CD4-positive, alpha-beta T cell (primary cell): ENCODE data around the gene ZMYM2. TPM values are rescaled to one million over a fixed set of nuclear protein-coding genes. Genes with fewer than 3 reads are reported as not detected.

Experiments used
- ATAC-seq: fragments of 200-7000 bp; cut with Tn5 transposase; one replicate; pipeline ENCODE4 v1.10.0; 2022; ENCODE audit warnings: mild to moderate bottlenecking; ENCODE audit not compliant: poor library complexity
- CTCF ChIA-PET: fragments of 350-600 bp; sonication (Branson Sonifier 250); formaldehyde crosslinking; loops from one replicate; lab custom pipeline; 2021; ENCODE audit warnings: antibody characterized with exemption, inconsistent platforms; lab: Charles Lee
- POLR2A ChIA-PET: fragments of 350-600 bp; sonication (Branson Sonifier 250); formaldehyde crosslinking; loops from one replicate; lab custom pipeline; 2021; ENCODE audit warnings: antibody characterized with exemption, inconsistent platforms; lab: Charles Lee
- DNase-seq, 14 experiments: peaks; one replicate each; pipeline ENCODE4 v3.0.0-alpha.2; 2013 to 2020; ENCODE audit warnings: mixed read lengths in 2 of 14
- H3K27ac ChIP-seq, 2 donors: one replicate each; pipeline versions ENCODE4 v1.5.1 to v1.7.0; 2013; ENCODE audit warnings: low read length in 2 of 2, low read depth in 1 of 2, mild to moderate bottlenecking in 1 of 2
- H3K27me3 ChIP-seq, 2 experiments: 1 replicate in 1 of 2; 2 replicates in 1 of 2; pipeline versions ENCODE4 v1.6.1 to v1.7.0; 2013; ENCODE audit warnings: low read length in 2 of 2, control low read depth in 1 of 2, mild to moderate bottlenecking in 1 of 2, moderate library complexity in 1 of 2; ENCODE audit not compliant: insufficient read depth in 2 of 2, control insufficient read depth in 1 of 2
- H3K36me3 ChIP-seq: one replicate; pipeline ENCODE4 v1.6.1; 2013; ENCODE audit warnings: low read length, control low read depth; ENCODE audit not compliant: insufficient read depth
- H3K4me1 ChIP-seq: one replicate; pipeline ENCODE4 v1.6.1; 2013; ENCODE audit warnings: low read length, control low read depth; ENCODE audit not compliant: insufficient read depth
- H3K4me3 ChIP-seq: one replicate; pipeline ENCODE4 v1.5.1; 2013; ENCODE audit warnings: mild to moderate bottlenecking, low read length, moderate library complexity
- H3K9me3 ChIP-seq, 2 experiments: 1 replicate in 1 of 2; 2 replicates in 1 of 2; pipeline versions ENCODE4 v1.6.1 to v1.7.0; 2013; ENCODE audit warnings: low read length in 2 of 2, mild to moderate bottlenecking in 2 of 2, control low read depth in 1 of 2, moderate library complexity in 1 of 2; ENCODE audit not compliant: control insufficient read depth in 1 of 2, insufficient read depth in 1 of 2
- H3K27ac Mint-ChIP-seq: one replicate; pipeline ENCODE4 v1.8.0; 2020; ENCODE audit warnings: mixed read lengths
- H3K27me3 Mint-ChIP-seq: one replicate; pipeline ENCODE4 v1.8.0; 2021; ENCODE audit warnings: mixed read lengths
- H3K36me3 Mint-ChIP-seq: one replicate; pipeline ENCODE4 v1.8.0; 2021; ENCODE audit warnings: low read depth, mixed read lengths
- H3K4me1 Mint-ChIP-seq: one replicate; pipeline ENCODE4 v1.8.0; 2021; ENCODE audit warnings: low read depth, mixed read lengths
- H3K4me3 Mint-ChIP-seq: one replicate; pipeline ENCODE4 v1.8.0; 2020; ENCODE audit warnings: mild to moderate bottlenecking, mixed read lengths
- H3K9me3 Mint-ChIP-seq: one replicate; pipeline ENCODE4 v1.8.0; 2020; ENCODE audit warnings: mixed read lengths
- intact Hi-C, 2 experiments: fragments of 100-400 bp; cut with DNase I in 1 of 2; cut with micrococcal nuclease in 1 of 2; formaldehyde crosslinking; loops; one replicate each; pipeline versions ENCODE4 v1.15.1 to v1.9.0; 2023 to 2025; cut with DNase I, micrococcal nuclease
- total RNA-seq, 174 experiments: library from RNA in 2 of 174; stranded (reverse) in 2 of 174; gene quantifications; one replicate each; pipeline ENCODE4 v1.2.3 and lab custom pipeline; 2021 to 2026
- TF ChIP-seq, protein P1 (sequence below): fragments of 200-600 bp; IDR thresholded peaks from one replicate; pipeline ENCODE4 v1.8.0; 2022; ENCODE audit warnings: antibody characterized with exemption, mild to moderate bottlenecking

ZMYM2 gene
- total RNA-seq, 2 experiments from 2014 or later, result 106 to 110 TPM

DNA sequence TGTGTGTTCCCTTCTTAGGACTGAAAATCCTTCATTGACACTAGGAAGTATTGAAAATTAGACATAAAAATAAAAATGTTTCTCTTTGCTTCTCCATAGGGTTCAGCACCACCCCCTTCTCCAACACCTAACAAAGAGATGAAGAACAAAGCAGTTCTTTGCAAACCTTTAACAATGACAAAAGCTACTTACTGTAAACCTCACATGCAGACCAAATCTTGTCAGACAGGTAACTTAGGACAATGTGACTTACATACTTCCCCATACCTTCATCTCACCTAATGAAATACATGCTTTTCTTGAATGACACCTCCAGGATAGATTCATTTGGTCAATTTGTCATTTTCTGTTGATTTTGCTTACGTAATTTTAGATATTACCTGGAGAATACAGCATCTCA lies 99.9 kb downstream of the ZMYM2 start:
- peaks cover 86% of the 10 kb centered on the region for H3K36me3 Mint-ChIP-seq
- ATAC-seq (no peak), DNase-seq (no peak)
- peaks cover 71% of the 10 kb centered on the region for H3K36me3 ChIP-seq
- no peaks in the 10 kb centered on the region for H3K27me3 Mint-ChIP-seq
- CTCF ChIA-PET, result no interaction called here
- no peak overlapping the region for H3K27ac ChIP-seq
- H3K27me3 ChIP-seq, result no peaks in the 10 kb centered on the region
- no peaks in the 10 kb centered on the region for H3K9me3 Mint-ChIP-seq
- no peaks in the 10 kb centered on the region for H3K9me3 ChIP-seq
- peaks cover 10% of the 10 kb centered on the region for H3K4me1 Mint-ChIP-seq
- TF ChIP-seq, protein P1, sequence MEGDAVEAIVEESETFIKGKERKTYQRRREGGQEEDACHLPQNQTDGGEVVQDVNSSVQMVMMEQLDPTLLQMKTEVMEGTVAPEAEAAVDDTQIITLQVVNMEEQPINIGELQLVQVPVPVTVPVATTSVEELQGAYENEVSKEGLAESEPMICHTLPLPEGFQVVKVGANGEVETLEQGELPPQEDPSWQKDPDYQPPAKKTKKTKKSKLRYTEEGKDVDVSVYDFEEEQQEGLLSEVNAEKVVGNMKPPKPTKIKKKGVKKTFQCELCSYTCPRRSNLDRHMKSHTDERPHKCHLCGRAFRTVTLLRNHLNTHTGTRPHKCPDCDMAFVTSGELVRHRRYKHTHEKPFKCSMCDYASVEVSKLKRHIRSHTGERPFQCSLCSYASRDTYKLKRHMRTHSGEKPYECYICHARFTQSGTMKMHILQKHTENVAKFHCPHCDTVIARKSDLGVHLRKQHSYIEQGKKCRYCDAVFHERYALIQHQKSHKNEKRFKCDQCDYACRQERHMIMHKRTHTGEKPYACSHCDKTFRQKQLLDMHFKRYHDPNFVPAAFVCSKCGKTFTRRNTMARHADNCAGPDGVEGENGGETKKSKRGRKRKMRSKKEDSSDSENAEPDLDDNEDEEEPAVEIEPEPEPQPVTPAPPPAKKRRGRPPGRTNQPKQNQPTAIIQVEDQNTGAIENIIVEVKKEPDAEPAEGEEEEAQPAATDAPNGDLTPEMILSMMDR, result no peak
- no peak overlapping the region for H3K4me3 Mint-ChIP-seq
- H3K27ac Mint-ChIP-seq, result peak overlapping the region; percentile 12
- H3K4me3 ChIP-seq, result no peak overlapping the region
- intact Hi-C loops, result loop anchor here in 1 of 2 experiments (1.0 kb wide), 1 partner anchor 105 kb away; no protein-coding TSS in a partner anchor
- POLR2A ChIA-PET, result no interaction called here
- H3K4me1 ChIP-seq, result no peaks in the 10 kb centered on the region

DNA sequence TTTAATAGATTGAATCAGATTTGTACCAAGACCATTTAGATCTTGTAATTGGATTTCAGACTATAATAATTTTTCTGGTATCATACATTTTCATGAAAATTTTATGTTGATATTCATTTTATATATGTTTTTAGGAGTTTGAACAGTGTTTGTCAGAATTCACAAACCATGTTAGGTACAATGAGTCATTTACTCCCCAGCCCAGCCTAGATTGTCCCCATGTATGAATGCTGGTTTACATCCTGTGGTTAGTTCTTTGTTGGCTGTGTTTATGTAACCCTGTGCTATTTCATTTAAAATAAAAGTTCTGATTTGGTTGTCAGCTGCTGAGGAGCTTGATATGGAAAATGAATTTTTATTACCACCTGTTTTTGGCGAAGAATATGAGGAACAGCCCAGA lies 105.6 kb downstream of the ZMYM2 start:
- no peaks in the 10 kb centered on the region for H3K4me1 ChIP-seq
- no peaks in the 10 kb centered on the region for H3K27me3 Mint-ChIP-seq
- H3K27me3 ChIP-seq, result no peaks in the 10 kb centered on the region
- H3K4me3 Mint-ChIP-seq, result no peak overlapping the region
- H3K27ac Mint-ChIP-seq, result no peak overlapping the region
- H3K4me3 ChIP-seq, result no peak overlapping the region
- peaks cover 64% of the 10 kb centered on the region for H3K36me3 ChIP-seq
- no peaks in the 10 kb centered on the region for H3K9me3 Mint-ChIP-seq
- ChIA-PET CTCF (interaction anchor here (1.1 kb wide), 1 partner anchor 56 kb away, joined by 3 read pairs; no protein-coding TSS in a partner anchor), POLR2A (no interaction called here)
- H3K36me3 Mint-ChIP-seq, result peaks cover 79% of the 10 kb centered on the region
- ATAC-seq, result no peak
- H3K27ac ChIP-seq, result no peak overlapping the region
- H3K9me3 ChIP-seq, result no peaks in the 10 kb centered on the region
- TF ChIP-seq, protein P1, result no peak
- DNase-seq, result no peak
- no peaks in the 10 kb centered on the region for H3K4me1 Mint-ChIP-seq
- intact Hi-C loops, result no loop called here

- Histone ChIP-seq H3K4me1 (no peaks in the 10 kb centered on the region), H3K9me3 (no peaks in the 10 kb centered on the region), H3K4me3 (no peak overlapping the region), H3K27ac (no peak overlapping the region), H3K36me3 (peaks cover 59% of the 10 kb centered on the region), H3K27me3 (no peaks in the 10 kb centered on the region)
- DNase-seq (no peak), ATAC-seq (no peak)
- H3K27me3 Mint-ChIP-seq, result no peaks in the 10 kb centered on the region
- H3K27ac Mint-ChIP-seq, result no peak overlapping the region
- H3K9me3 Mint-ChIP-seq, result no peaks in the 10 kb centered on the region
- no peaks in the 10 kb centered on the region for H3K4me1 Mint-ChIP-seq
- POLR2A ChIA-PET, result no interaction called here
- intact Hi-C loops, result no loop called here
- CTCF ChIA-PET, result interaction anchor here (1.1 kb wide), 1 partner anchor 58 kb away, joined by 3 read pairs; no protein-coding TSS in a partner anchor
- TF ChIP-seq, protein P1, result no peak
- no peak overlapping the region for H3K4me3 Mint-ChIP-seq
- peaks cover 78% of the 10 kb centered on the region for H3K36me3 Mint-ChIP-seq
These were observed 107.0 kb downstream of the ZMYM2 start for GRCh38 chr13:20065516-20065915.
